ENCODE data around the gene BCL6. TPM values are rescaled to one million over a fixed set of nuclear protein-coding genes. Genes with fewer than 3 reads are reported as not detected.
A peak's percentile ranks its signal among the peaks of the same experiment; 100 is the strongest.

The BCL6 gene
- total RNA-seq, 1 donor from 2014 or later: 47.7 TPM

DNA sequence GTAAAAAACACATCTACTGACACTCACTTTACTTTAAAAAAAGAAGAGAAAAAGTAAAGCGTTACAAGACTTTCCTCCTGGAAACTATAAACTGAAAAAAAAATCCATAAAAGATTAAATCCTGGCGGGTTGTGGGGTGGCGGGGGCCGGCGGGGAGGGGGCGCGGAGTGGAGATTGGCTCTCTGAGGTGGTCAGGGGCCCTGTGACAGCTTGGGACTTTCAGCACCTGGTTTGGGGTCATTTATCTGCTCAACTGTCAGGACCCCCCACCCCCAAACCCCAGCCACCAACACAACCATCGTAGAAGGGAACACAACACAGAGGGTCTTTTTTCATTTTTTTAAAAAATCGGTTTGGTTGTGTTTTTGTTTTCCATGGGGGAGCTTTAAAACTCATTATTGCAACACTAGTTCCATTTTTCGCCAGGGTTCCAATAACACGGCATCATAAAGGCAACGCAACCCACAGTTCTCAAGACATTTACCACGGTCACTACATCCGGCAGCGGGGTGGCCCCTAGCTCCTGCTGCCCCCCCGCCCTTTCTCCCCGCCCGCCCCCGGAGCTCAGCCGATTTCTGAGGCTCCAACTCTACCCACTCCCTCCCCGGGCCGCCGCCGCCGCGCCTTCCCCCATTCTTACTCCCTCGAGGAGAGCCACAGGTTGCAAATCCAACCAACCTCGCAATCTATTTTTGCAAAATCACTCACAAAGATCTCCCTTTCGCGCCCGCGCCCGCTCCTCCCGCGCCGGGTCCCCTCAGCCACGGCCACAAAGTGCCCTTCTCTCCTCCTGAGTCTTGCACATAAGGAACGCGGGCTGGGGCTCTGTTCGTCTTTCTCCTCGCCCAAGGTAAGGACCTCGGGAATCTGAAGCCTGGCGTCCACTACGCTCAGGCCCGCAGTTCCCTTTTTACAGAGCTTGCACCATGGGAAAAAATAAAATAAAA, 1.8 kb downstream of the BCL6 start:
- TF ChIP-seq, protein P1, sequence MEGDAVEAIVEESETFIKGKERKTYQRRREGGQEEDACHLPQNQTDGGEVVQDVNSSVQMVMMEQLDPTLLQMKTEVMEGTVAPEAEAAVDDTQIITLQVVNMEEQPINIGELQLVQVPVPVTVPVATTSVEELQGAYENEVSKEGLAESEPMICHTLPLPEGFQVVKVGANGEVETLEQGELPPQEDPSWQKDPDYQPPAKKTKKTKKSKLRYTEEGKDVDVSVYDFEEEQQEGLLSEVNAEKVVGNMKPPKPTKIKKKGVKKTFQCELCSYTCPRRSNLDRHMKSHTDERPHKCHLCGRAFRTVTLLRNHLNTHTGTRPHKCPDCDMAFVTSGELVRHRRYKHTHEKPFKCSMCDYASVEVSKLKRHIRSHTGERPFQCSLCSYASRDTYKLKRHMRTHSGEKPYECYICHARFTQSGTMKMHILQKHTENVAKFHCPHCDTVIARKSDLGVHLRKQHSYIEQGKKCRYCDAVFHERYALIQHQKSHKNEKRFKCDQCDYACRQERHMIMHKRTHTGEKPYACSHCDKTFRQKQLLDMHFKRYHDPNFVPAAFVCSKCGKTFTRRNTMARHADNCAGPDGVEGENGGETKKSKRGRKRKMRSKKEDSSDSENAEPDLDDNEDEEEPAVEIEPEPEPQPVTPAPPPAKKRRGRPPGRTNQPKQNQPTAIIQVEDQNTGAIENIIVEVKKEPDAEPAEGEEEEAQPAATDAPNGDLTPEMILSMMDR (IDR thresholded peaks at IDR 0.05; ENCODE audit: borderline replicate concordance): no peak
- peak overlapping the region; percentile 99 for H3K27ac ChIP-seq (replicated peaks)
- H3K36me3 ChIP-seq: no peaks in the 10 kb centered on the region
- intact Hi-C loops (cut with micrococcal nuclease): loop anchor here (10.0 kb wide), 2 partner anchors 291 to 411 kb away; partner anchors contain the start of gene LPP
- H3K4me3 ChIP-seq: peak overlapping the region; percentile 88
- no peaks in the 10 kb centered on the region for H3K9me3 ChIP-seq (replicated peaks)
- peak; percentile 69 for DNase-seq
- H3K4me1 ChIP-seq: peaks cover 78% of the 10 kb centered on the region
- no peaks in the 10 kb centered on the region for H3K27me3 ChIP-seq (ENCODE audit: low read depth)

DNA sequence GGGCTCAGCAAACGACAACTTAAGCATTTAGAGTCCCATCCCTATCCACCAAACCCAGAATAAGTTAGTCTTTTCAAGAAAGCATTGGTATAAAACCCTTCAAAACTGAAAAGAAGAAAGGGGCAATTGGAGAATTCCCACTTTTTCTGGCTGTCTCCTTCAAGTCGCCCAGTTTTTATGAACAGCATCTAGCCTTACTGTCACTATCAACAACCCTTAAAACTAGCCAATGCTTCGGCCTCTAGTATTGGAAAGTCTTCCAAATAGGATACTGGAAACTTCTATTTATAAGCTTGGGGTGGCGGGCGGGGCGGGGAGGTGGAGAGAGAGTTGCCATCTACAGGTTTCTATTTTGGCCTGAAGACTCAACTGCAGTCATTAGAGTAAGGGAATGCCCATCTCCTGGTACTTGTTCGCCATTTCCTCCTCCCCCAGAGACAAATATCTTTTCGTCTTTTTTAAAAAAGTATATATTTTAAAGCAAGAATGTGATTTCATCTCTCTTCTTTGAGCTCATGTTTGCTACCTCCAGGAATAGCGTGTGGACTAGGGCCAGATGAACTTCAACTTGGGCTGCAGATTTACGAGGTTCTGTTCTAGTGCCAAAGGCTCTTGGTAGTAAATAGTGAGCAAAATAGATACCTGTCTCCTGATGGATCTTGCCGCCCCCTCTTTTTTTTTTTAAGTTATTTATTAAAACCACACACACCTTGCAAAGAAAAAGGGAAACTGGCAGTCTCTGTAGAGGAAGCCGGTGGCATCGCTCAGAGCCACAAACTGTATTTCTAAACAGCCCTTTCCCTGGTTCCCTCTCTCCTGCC, 2.7 kb downstream of the BCL6 start:
- DNase-seq: peak; percentile 68
- Histone ChIP-seq H3K9me3 (replicated peaks) (no peaks in the 10 kb centered on the region), H3K27ac (replicated peaks) (peak overlapping the region; percentile 99), H3K27me3 (ENCODE audit: low read depth) (no peaks in the 10 kb centered on the region), H3K4me3 (peak overlapping the region; percentile 88), H3K4me1 (peaks cover 76% of the 10 kb centered on the region), H3K36me3 (no peaks in the 10 kb centered on the region)
- TF ChIP-seq, protein P1 (IDR thresholded peaks at IDR 0.05; ENCODE audit: borderline replicate concordance): peak; percentile 7
- intact Hi-C loops (cut with micrococcal nuclease): loop anchor here (10.0 kb wide), 2 partner anchors 292 to 412 kb away; partner anchors contain the start of gene LPP

DNA sequence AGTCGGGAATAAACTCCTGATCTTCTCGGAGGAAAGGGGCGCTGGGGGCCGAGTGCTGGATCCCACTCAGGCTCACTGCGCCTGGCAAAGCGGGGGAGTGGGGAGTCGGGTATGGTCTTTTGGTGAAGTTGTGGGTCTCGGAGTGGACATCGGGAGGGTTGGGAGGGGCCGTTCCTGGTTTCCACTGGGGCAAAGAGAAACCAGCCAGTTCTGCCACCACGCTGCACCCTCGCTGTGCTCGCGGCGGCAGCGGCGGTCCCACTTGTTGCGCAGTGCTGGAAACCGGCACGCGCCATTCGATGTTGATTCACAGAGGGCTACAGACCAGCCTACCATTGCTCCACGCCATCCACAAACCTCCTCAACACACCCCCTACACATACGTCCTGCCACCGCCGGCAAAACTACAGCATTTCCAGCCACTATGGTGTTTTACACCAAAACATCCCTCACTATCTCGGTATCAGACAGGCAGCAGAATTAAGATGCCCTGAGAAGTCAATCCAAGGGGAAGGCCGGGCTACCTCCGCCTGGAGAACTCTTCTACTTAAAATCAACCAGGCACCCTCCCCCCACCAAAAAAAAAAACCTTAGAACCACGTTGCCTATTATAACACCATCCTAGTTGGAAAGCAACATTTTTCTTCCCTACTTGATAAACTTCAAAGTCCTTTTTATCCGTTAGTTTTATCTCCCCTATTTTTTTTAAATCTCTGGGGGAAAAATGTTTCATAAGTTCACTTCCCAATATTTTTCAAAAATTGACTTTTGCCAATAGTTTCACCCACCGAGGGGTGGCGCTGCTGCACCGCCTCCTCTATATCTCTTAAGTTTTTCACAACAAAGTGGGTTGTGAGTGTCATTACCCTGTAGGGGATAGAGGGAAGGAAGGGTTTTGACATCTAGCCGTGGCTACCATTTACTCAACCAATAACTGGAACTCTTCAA, 3.6 kb downstream of the BCL6 start:
- Histone ChIP-seq H3K27me3 (ENCODE audit: low read depth) (no peaks in the 10 kb centered on the region), H3K4me3 (peak overlapping the region; percentile 88), H3K27ac (replicated peaks) (peak overlapping the region; percentile 99), H3K36me3 (no peaks in the 10 kb centered on the region), H3K4me1 (peaks cover 75% of the 10 kb centered on the region), H3K9me3 (replicated peaks) (no peaks in the 10 kb centered on the region)
- peak; percentile 75 for DNase-seq
- TF ChIP-seq, protein P1 (IDR thresholded peaks at IDR 0.05; ENCODE audit: borderline replicate concordance): peak; percentile 88
- intact Hi-C loops (cut with micrococcal nuclease): loop anchor here (2.0 to 10.0 kb wide), 3 partner anchors 293 to 1207 kb away; partner anchors contain the start of gene LPP

DNA sequence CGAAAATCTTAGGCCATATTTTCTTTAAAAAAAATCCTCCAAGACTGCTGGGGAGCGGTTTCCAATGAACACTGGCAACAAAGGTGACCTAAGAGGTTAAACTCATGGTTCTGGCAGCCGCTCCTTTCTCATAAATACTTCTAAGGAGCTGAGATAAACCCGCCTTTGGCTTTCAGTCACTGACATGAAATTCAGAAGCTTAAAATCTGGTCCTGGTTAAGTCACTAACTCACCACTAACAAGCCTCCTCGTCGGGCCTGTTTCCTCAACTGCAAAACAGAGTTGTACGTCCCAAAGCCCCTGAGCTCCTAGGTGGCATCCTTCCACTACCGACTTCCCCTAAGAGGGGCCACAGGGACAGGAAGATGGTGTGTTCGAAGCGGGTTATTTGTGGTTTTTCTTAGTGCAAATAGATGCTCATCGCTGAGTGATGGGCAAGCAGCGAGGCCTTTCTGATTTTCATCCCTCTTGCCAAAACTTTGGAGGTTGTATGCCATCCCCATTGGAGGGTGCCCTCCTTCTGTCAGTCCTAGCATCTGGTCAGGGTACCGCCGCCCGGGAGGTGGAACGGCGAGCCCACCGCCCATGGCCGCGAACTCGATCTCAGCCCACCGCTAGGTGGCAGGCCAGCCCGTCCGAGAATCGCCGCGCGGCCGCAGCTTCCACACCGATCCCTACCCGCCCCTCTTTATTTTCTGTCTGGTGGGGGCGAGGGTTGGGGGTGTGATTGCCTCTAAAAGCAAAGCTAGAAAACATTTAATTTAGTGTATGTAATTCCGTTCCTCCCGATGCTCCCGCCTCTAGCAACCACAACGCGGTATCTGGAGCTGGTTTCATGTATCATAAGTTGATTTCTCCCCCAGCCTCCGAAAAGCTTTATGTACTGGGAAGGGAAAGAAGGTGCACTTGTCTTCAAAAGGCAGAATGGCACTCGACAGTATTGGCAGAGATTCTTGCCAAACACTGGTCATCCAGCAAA, 4.6 kb downstream of the BCL6 start:
- DNase-seq: peak; percentile 79
- peaks cover 79% of the 10 kb centered on the region for H3K4me1 ChIP-seq

More for the DNA sequence above, 4.6 kb downstream of the BCL6 start:
- Histone ChIP-seq H3K27ac (replicated peaks) (peak overlapping the region; percentile 99), H3K36me3 (no peaks in the 10 kb centered on the region), H3K4me3 (peak overlapping the region; percentile 88), H3K9me3 (replicated peaks) (no peaks in the 10 kb centered on the region), H3K27me3 (ENCODE audit: low read depth) (no peaks in the 10 kb centered on the region)
- TF ChIP-seq, protein P1 (IDR thresholded peaks at IDR 0.05; ENCODE audit: borderline replicate concordance): peak; percentile 93
- intact Hi-C loops (cut with micrococcal nuclease): loop anchor here (2.0 to 10.0 kb wide), 3 partner anchors 294 to 1208 kb away; partner anchors contain the start of gene LPP
